Mammary epithelial cell (primary cell): ENCODE results near the gene ANTXR1.

ENCODE experiments used
- EZH2 ChIP-seq: IDR thresholded peaks from 2 replicates; pipeline ENCODE4 v1.6.1; 2012; ENCODE audit warnings: low read length, inconsistent platforms, borderline replicate concordance
- TF ChIP-seq, protein P1 (sequence below), 2 donors: IDR thresholded peaks in 1 of 2; conservative IDR thresholded peaks in 1 of 2; 2 replicates each; pipeline ENCODE4 v1.5.1; 2011 to 2012; ENCODE audit warnings: inconsistent platforms in 2 of 2, low read length in 2 of 2, mild to moderate bottlenecking in 2 of 2, control low read depth in 1 of 2, low read depth in 1 of 2; ENCODE audit not compliant: insufficient read depth in 1 of 2; ENCODE audit errors: extremely low read depth in 1 of 2

GRCh38 chr2:69132960-69133590 is 120.1 kb downstream of the ANTXR1 start:
- TF ChIP-seq, protein P1, sequence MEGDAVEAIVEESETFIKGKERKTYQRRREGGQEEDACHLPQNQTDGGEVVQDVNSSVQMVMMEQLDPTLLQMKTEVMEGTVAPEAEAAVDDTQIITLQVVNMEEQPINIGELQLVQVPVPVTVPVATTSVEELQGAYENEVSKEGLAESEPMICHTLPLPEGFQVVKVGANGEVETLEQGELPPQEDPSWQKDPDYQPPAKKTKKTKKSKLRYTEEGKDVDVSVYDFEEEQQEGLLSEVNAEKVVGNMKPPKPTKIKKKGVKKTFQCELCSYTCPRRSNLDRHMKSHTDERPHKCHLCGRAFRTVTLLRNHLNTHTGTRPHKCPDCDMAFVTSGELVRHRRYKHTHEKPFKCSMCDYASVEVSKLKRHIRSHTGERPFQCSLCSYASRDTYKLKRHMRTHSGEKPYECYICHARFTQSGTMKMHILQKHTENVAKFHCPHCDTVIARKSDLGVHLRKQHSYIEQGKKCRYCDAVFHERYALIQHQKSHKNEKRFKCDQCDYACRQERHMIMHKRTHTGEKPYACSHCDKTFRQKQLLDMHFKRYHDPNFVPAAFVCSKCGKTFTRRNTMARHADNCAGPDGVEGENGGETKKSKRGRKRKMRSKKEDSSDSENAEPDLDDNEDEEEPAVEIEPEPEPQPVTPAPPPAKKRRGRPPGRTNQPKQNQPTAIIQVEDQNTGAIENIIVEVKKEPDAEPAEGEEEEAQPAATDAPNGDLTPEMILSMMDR (conservative IDR thresholded peaks at IDR 0.05 in 1 of 2, IDR thresholded peaks at IDR 0.05 in 1 of 2; ENCODE audit: extremely low read depth in 1 of 2, insufficient read depth in 1 of 2, low read depth in 1 of 2, low read length in 2 of 2): no peak
- TF ChIP-seq EZH2: no peak
